PFSK-1 (cell line): ENCODE data around the gene ADAM12.

Experiments used
- FOXP2 ChIP-seq: optimal IDR thresholded peaks from 2 replicates; pipeline ENCODE3; 2011; ENCODE audit warnings: borderline replicate concordance, control low read depth, inconsistent platforms; ENCODE audit not compliant: insufficient read depth; ENCODE audit errors: extremely low read length, extremely low read depth
- POLR2AphosphoS5 ChIP-seq: IDR thresholded peaks from 2 replicates; pipeline ENCODE4 v1.6.1; 2012; ENCODE audit warnings: low read depth, mild to moderate bottlenecking, control low read depth, low read length, moderate library complexity
- REST ChIP-seq, 2 experiments: IDR thresholded peaks; 2 replicates each; pipeline versions ENCODE4 v1.6.1 to v1.8.0; 2011 to 2012; ENCODE audit warnings: low read depth in 2 of 2, low read length in 2 of 2, control low read depth in 1 of 2, inconsistent platforms in 1 of 2, mild to moderate bottlenecking in 1 of 2, moderate library complexity in 1 of 2; ENCODE audit not compliant: insufficient read depth in 1 of 2
- SIN3A ChIP-seq: IDR thresholded peaks from 2 replicates; pipeline ENCODE4 v1.6.1; 2012; ENCODE audit warnings: mild to moderate bottlenecking, low read length, moderate library complexity, borderline replicate concordance; ENCODE audit not compliant: insufficient read depth
- TAF1 ChIP-seq: IDR thresholded peaks from 2 replicates; pipeline ENCODE4 v1.6.1; 2012; ENCODE audit warnings: low read length, control low read depth, borderline replicate concordance; ENCODE audit not compliant: insufficient read depth

- TF ChIP-seq POLR2AphosphoS5 (no peak), SIN3A (no peak), FOXP2 (no peak), REST (IDR thresholded peaks at IDR 0.05; ENCODE audit: insufficient read depth in 1 of 2, low read depth in 2 of 2, low read length in 2 of 2) (no peak), TAF1 (no peak)
Measured at GRCh38 chr10:126437635-126438406, 49.5 kb upstream of the ADAM12 start.
